MCF 10A (cell line): Measurements from ENCODE around the gene ANGPT4. TPM values are rescaled to one million over a fixed set of nuclear protein-coding genes. Genes with fewer than 3 reads are reported as not detected.

Experiments used
- BruUV-seq: library from RNA; stranded (reverse); fragments of 400-500 nt; replicated peaks from 2 replicates; lab custom pipeline; 2021; lab: Mats Ljungman, UMichigan
- CTCF ChIA-PET: fragments of 300-600 bp; sonication (Branson Sonifier 250); formaldehyde crosslinking; extraction: SDS; loops from one replicate; lab custom pipeline; 2021; ENCODE audit warnings: antibody characterized with exemption, inconsistent platforms; lab: Yijun Ruan, JAX
- POLR2A ChIA-PET: fragments of 300-600, 350-650 bp; sonication (Branson Sonifier 250); formaldehyde crosslinking; extraction: SDS; loops from one replicate; lab custom pipeline; 2020; ENCODE audit warnings: antibody characterized with exemption, inconsistent platforms; lab: Yijun Ruan, JAX
- DNase-seq: peaks from one replicate; pipeline ENCODE4 v3.0.0-alpha.2; 2018; ENCODE audit not compliant: unreplicated experiment
- H3K27ac Mint-ChIP-seq: one replicate; pipeline ENCODE4 v1.8.0; 2022; ENCODE audit warnings: mild to moderate bottlenecking, low read depth, mixed read lengths; ENCODE audit not compliant: unreplicated experiment
- H3K27me3 Mint-ChIP-seq: one replicate; pipeline ENCODE4 v1.8.0; 2022; ENCODE audit warnings: mixed read lengths; ENCODE audit not compliant: insufficient read depth, unreplicated experiment
- H3K36me3 Mint-ChIP-seq: one replicate; pipeline ENCODE4 v1.8.0; 2022; ENCODE audit warnings: mild to moderate bottlenecking, moderate library complexity, mixed read lengths; ENCODE audit not compliant: insufficient read depth, unreplicated experiment
- H3K4me1 Mint-ChIP-seq: one replicate; pipeline ENCODE4 v1.8.0; 2022; ENCODE audit warnings: mixed read lengths; ENCODE audit not compliant: insufficient read depth, unreplicated experiment
- H3K4me3 Mint-ChIP-seq: one replicate; pipeline ENCODE4 v1.8.0; 2022; ENCODE audit warnings: mild to moderate bottlenecking, moderate library complexity, mixed read lengths; ENCODE audit not compliant: unreplicated experiment
- H3K9me3 Mint-ChIP-seq: one replicate; pipeline ENCODE4 v1.8.0; 2022; ENCODE audit warnings: mixed read lengths; ENCODE audit not compliant: unreplicated experiment
- intact Hi-C: fragments of 100-400 bp; cut with micrococcal nuclease; formaldehyde crosslinking; loops from 2 replicates; pipeline ENCODE4 v1.14.1; 2022
- total RNA-seq: library from RNA; stranded (reverse); gene quantifications from 2 replicates; pipeline ENCODE4 v1.2.3, GENCODE V29; 2022
- TF ChIP-seq, protein P1 (sequence below): fragments of 200-600 bp; IDR thresholded peaks from one replicate; pipeline ENCODE4 v1.8.0; 2022; ENCODE audit warnings: antibody characterized with exemption, mild to moderate bottlenecking; ENCODE audit not compliant: unreplicated experiment

The ANGPT4 gene
- total RNA-seq, 1 experiment from 2014 or later = not detected

- DNase-seq = no peak
- Mint-ChIP-seq H3K4me1 (peaks cover 22% of the 10 kb centered on the region), H3K36me3 (no peaks in the 10 kb centered on the region), H3K27me3 (no peaks in the 10 kb centered on the region), H3K4me3 (peak overlapping the region; percentile 72), H3K27ac (no peak overlapping the region), H3K9me3 (no peaks in the 10 kb centered on the region)
- CTCF ChIA-PET = interaction anchor here (0.5 to 3.2 kb wide), 6 partner anchors 17 to 308 kb away, joined by 3 to 16 read pairs (median 4); no protein-coding TSS in a partner anchor
- BruUV-seq = no TSS peak
- intact Hi-C loops = no loop called here
- POLR2A ChIA-PET = interaction anchor here (0.6 to 6.1 kb wide), 6 partner anchors 9 to 277 kb away, joined by 3 to 124 read pairs (median 4); partner anchors contain the start of gene FAM110A
- TF ChIP-seq, protein P1, sequence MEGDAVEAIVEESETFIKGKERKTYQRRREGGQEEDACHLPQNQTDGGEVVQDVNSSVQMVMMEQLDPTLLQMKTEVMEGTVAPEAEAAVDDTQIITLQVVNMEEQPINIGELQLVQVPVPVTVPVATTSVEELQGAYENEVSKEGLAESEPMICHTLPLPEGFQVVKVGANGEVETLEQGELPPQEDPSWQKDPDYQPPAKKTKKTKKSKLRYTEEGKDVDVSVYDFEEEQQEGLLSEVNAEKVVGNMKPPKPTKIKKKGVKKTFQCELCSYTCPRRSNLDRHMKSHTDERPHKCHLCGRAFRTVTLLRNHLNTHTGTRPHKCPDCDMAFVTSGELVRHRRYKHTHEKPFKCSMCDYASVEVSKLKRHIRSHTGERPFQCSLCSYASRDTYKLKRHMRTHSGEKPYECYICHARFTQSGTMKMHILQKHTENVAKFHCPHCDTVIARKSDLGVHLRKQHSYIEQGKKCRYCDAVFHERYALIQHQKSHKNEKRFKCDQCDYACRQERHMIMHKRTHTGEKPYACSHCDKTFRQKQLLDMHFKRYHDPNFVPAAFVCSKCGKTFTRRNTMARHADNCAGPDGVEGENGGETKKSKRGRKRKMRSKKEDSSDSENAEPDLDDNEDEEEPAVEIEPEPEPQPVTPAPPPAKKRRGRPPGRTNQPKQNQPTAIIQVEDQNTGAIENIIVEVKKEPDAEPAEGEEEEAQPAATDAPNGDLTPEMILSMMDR = no peak
Measured at GRCh38 chr20:841568-842546, 74.3 kb downstream of the ANGPT4 start.

GRCh38 chr20:840858-841567 is 75.1 kb downstream of the ANGPT4 start:
- peak overlapping the region; percentile 72 for H3K4me3 Mint-ChIP-seq
- H3K27me3 Mint-ChIP-seq = no peaks in the 10 kb centered on the region
- no TSS peak for BruUV-seq
- ChIA-PET CTCF (interaction anchor here (1.3 to 3.2 kb wide), 2 partner anchors 22 to 116 kb away, joined by 3 to 16 read pairs; no protein-coding TSS in a partner anchor), POLR2A (interaction anchor here (0.8 to 6.1 kb wide), 6 partner anchors 8 to 122 kb away, joined by 3 to 124 read pairs (median 4); partner anchors contain the start of gene FAM110A)
- no peaks in the 10 kb centered on the region for H3K9me3 Mint-ChIP-seq
- DNase-seq = peak; percentile 59
- H3K4me1 Mint-ChIP-seq = peaks cover 16% of the 10 kb centered on the region
- TF ChIP-seq, protein P1 = no peak
- H3K36me3 Mint-ChIP-seq = no peaks in the 10 kb centered on the region
- intact Hi-C loops = no loop called here
- no peak overlapping the region for H3K27ac Mint-ChIP-seq

DNA sequence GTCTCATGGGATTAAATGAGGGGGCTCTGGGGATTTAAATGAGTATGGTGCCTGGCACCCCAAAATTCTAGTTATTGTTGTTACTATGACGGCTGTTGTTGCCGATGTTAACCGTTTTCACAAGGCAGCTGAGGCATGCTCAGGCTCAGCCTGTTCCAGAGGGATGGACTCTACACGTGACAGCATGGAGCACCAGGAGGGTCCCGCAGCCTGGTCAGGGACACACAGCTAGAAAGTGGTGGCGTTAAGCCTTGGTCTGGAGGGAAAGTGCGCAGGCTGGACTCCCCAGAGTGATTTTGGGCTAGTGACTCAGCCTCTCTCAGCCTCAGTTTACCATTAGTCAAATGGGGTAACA is 75.7 kb downstream of the ANGPT4 start:
- Mint-ChIP-seq H3K4me3 (peak overlapping the region; percentile 72), H3K4me1 (peaks cover 16% of the 10 kb centered on the region), H3K27ac (no peak overlapping the region), H3K27me3 (no peaks in the 10 kb centered on the region), H3K9me3 (no peaks in the 10 kb centered on the region), H3K36me3 (no peaks in the 10 kb centered on the region)
- DNase-seq = no peak
- ChIA-PET CTCF (interaction anchor here (1.3 to 3.2 kb wide), 2 partner anchors 22 to 116 kb away, joined by 3 to 16 read pairs; no protein-coding TSS in a partner anchor), POLR2A (interaction anchor here (0.8 to 6.1 kb wide), 5 partner anchors 7 to 122 kb away, joined by 3 to 124 read pairs (median 4); partner anchors contain the start of gene FAM110A)
- TF ChIP-seq, protein P1 = no peak
- intact Hi-C loops = no loop called here
- no TSS peak for BruUV-seq
